Osteocyte (in vitro differentiated cells): ENCODE data around the gene CD8A. TPM values are rescaled to one million over a fixed set of nuclear protein-coding genes. Genes with fewer than 3 reads are reported as not detected.

Source experiments
- DNase-seq: peaks from one replicate; pipeline ENCODE4 v3.0.0; 2021; ENCODE audit warnings: mixed read lengths; ENCODE audit not compliant: unreplicated experiment; ENCODE audit errors: extremely low spot score
- H3K27ac Mint-ChIP-seq: one replicate; pipeline ENCODE4 v1.8.0; 2021; ENCODE audit warnings: mild to moderate bottlenecking, mixed read lengths; ENCODE audit not compliant: unreplicated experiment
- H3K27me3 Mint-ChIP-seq: one replicate; pipeline ENCODE4 v1.8.0; 2021; ENCODE audit warnings: mixed read lengths; ENCODE audit not compliant: unreplicated experiment
- H3K36me3 Mint-ChIP-seq: one replicate; pipeline ENCODE4 v1.8.0; 2021; ENCODE audit warnings: mixed read lengths; ENCODE audit not compliant: unreplicated experiment
- H3K4me1 Mint-ChIP-seq: one replicate; pipeline ENCODE4 v1.8.0; 2021; ENCODE audit warnings: mixed read lengths; ENCODE audit not compliant: unreplicated experiment
- H3K4me3 Mint-ChIP-seq: one replicate; pipeline ENCODE4 v1.8.0; 2021; ENCODE audit warnings: mild to moderate bottlenecking, moderate library complexity, mixed read lengths; ENCODE audit not compliant: unreplicated experiment
- H3K9me3 Mint-ChIP-seq: one replicate; pipeline ENCODE4 v1.8.0; 2021; ENCODE audit warnings: mixed read lengths; ENCODE audit not compliant: unreplicated experiment
- total RNA-seq: library from RNA; stranded (reverse); gene quantifications from 2 replicates; pipeline ENCODE4 v1.2.1, GENCODE V29; 2021
- TF ChIP-seq, protein P1 (sequence below): fragments of 200-600 bp; sonication (generic); IDR thresholded peaks from 2 replicates; pipeline ENCODE4 v1.5.0; 2021; ENCODE audit warnings: antibody characterized with exemption, mild to moderate bottlenecking, moderate library complexity

The CD8A gene
- total RNA-seq, 1 donor from 2014 or later: not detected

DNA sequence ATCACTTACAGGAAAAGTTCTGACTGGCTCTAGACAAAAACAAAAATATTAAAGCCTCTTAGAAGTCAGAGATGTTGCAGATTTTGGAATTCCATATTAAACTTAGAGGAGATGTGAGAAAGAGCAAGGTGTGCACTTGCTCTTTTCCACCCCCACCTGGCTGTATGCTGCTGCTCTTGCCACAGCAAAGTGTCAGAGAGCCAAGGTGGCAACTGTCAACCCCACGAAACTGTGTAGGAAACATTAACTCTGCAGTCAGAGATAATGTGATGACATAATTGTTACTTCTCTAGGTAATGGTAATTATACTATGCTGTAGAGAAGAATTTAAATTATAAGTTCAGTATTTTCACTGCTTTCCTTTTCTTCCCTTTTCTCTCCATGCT, 25.4 kb downstream of the CD8A start:
- TF ChIP-seq, protein P1, sequence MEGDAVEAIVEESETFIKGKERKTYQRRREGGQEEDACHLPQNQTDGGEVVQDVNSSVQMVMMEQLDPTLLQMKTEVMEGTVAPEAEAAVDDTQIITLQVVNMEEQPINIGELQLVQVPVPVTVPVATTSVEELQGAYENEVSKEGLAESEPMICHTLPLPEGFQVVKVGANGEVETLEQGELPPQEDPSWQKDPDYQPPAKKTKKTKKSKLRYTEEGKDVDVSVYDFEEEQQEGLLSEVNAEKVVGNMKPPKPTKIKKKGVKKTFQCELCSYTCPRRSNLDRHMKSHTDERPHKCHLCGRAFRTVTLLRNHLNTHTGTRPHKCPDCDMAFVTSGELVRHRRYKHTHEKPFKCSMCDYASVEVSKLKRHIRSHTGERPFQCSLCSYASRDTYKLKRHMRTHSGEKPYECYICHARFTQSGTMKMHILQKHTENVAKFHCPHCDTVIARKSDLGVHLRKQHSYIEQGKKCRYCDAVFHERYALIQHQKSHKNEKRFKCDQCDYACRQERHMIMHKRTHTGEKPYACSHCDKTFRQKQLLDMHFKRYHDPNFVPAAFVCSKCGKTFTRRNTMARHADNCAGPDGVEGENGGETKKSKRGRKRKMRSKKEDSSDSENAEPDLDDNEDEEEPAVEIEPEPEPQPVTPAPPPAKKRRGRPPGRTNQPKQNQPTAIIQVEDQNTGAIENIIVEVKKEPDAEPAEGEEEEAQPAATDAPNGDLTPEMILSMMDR: no peak
- Mint-ChIP-seq H3K4me3 (no peak overlapping the region), H3K27me3 (no peaks in the 10 kb centered on the region), H3K9me3 (no peaks in the 10 kb centered on the region), H3K27ac (no peak overlapping the region), H3K4me1 (peaks cover 2% of the 10 kb centered on the region), H3K36me3 (peaks cover 9% of the 10 kb centered on the region)
- no peak for DNase-seq

DNA sequence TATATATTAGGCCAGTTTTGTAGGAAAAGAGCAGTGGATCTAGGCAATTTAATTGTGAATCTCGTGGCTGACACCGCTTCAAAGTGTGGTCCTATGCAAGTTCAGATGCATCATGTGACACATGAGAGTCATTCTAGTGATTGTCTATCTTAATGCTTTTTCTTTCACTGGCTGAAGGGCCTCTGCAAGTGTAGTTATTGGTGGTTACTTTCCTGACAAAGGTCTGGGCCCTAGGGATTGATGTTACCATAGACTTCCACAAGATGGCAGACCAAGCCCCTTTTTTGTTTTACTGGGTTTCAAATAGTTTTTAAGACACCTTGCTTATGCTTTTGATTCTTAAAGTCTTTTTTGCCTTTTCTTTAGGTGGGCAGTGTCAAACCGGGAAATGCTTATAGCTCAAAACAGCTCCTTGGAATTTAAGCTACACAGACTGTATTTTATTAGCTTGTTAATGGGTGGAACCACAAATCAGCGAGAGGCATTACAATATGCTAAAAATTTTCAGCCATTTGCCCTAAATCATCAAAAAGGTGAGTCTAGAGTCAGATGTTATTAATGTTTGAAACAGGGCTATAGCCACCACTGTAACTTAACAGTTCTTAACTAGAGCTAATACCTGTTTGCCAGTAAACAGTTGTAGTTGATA, 25.9 kb downstream of the CD8A start:
- no peak overlapping the region for H3K27ac Mint-ChIP-seq
- no peak for DNase-seq

DNA sequence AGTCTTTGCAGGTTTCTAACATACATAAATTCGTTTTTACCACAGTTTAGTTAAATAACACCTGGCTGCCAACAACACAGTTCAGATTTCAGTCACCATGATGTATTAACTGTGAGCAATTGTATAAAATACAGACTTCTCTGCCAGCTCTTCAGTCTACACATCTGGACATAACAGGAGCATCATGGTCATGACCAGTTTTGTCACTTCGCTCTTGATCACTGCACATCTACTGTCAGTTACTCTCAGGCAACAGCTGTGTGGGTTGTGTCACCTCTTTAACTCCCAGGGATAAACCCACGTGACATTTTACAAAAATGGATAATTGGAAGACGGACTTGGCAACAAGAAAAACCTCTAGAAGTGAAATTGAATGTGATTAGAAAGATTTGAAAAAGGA, 30.3 kb downstream of the CD8A start:
- H3K27ac Mint-ChIP-seq: no peak overlapping the region
- TF ChIP-seq, protein P1: no peak
- H3K27me3 Mint-ChIP-seq: no peaks in the 10 kb centered on the region
- H3K4me1 Mint-ChIP-seq: peaks cover 2% of the 10 kb centered on the region
- no peak for DNase-seq
- no peak overlapping the region for H3K4me3 Mint-ChIP-seq
- no peaks in the 10 kb centered on the region for H3K9me3 Mint-ChIP-seq
- H3K36me3 Mint-ChIP-seq: peaks cover 19% of the 10 kb centered on the region

More for the DNA sequence above, 25.9 kb downstream of the CD8A start:
- TF ChIP-seq, protein P1: peak; percentile 68
- Mint-ChIP-seq H3K27me3 (no peaks in the 10 kb centered on the region), H3K4me1 (peaks cover 2% of the 10 kb centered on the region), H3K36me3 (peaks cover 9% of the 10 kb centered on the region), H3K4me3 (no peak overlapping the region), H3K9me3 (no peaks in the 10 kb centered on the region)

DNA sequence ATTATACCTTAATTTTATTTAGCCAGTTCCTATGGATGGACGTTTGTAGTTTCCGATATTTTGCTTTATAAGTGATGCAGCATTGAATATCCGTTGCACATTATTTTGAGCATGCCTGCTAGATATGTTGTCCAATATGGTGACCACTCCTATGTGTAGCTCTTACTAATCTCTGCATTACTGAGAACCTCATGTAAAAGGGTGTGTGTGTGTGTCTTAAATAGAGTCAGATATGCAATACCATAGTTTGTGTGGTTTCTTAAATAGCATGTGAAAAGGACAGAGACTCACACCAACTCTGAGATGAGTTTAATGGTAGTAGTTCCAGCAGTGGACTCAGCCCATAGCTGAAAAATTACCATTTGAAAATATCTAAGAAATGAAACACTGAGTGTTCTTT, 32.3 kb downstream of the CD8A start:
- H3K27me3 Mint-ChIP-seq: no peaks in the 10 kb centered on the region
- no peak overlapping the region for H3K27ac Mint-ChIP-seq
- H3K36me3 Mint-ChIP-seq: peaks cover 22% of the 10 kb centered on the region
- no peaks in the 10 kb centered on the region for H3K4me1 Mint-ChIP-seq
- H3K9me3 Mint-ChIP-seq: no peaks in the 10 kb centered on the region
- DNase-seq: no peak
- no peak overlapping the region for H3K4me3 Mint-ChIP-seq
- TF ChIP-seq, protein P1: no peak

DNA sequence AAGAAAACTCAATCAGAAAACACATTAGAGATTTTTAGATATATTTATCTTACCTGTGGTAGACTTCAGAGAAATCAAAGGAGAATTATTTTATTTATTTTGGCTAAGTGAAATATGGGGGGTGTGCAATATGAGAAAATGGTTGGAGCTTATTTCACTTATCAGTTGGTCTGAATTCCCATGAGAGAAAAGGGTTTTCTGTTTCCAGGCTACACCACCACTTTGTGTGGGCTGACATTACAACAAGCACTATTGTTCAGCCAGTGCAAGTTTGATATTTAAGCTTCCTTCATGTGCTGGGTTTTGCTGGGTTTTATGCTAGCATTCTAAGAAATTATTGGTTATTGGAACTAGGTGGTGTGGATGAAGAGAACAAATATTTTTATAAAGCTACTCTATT, 37.1 kb downstream of the CD8A start:
- Mint-ChIP-seq H3K27me3 (no peaks in the 10 kb centered on the region), H3K4me3 (no peak overlapping the region), H3K4me1 (no peaks in the 10 kb centered on the region), H3K27ac (no peak overlapping the region), H3K36me3 (peaks cover 54% of the 10 kb centered on the region), H3K9me3 (peaks cover 14% of the 10 kb centered on the region)
- no peak for DNase-seq
- TF ChIP-seq, protein P1: no peak
